GM18858 (cell line): ENCODE measurements around the gene SORBS1.

Experiments
- ATAC-seq: cut with Tn5 transposase; IDR thresholded peaks from one replicate; pipeline ENCODE4 v1.9.1; 2021; ENCODE audit not compliant: unreplicated experiment

Gene SORBS1

GRCh38 chr10:95327367-95327766 lies 233.8 kb downstream of the SORBS1 start:
- no peak for ATAC-seq

GRCh38 chr10:95326396-95326795 lies 234.8 kb downstream of the SORBS1 start:
- ATAC-seq = no peak

- no peak for ATAC-seq
Observed at GRCh38 chr10:95325863-95326262, 235.3 kb downstream of the SORBS1 start.

- no peak for ATAC-seq
Observed at GRCh38 chr10:95324436-95325268, 236.5 kb downstream of the SORBS1 start.

GRCh38 chr10:95321554-95322301 lies 239.4 kb downstream of the SORBS1 start:
- no peak for ATAC-seq

- no peak for ATAC-seq
Observed at GRCh38 chr10:95319239-95319638, 241.9 kb downstream of the SORBS1 start.

- no peak for ATAC-seq
Observed at GRCh38 chr10:95315509-95315908, 245.7 kb downstream of the SORBS1 start.

GRCh38 chr10:95314192-95314918 lies 246.8 kb downstream of the SORBS1 start:
- ATAC-seq = no peak

GRCh38 chr10:95312986-95313495 lies 248.1 kb downstream of the SORBS1 start:
- no peak for ATAC-seq

GRCh38 chr10:95312257-95312656 lies 248.9 kb downstream of the SORBS1 start:
- ATAC-seq = no peak

GRCh38 chr10:95309958-95310357 lies 251.2 kb downstream of the SORBS1 start:
- no peak for ATAC-seq

GRCh38 chr10:95308389-95309302 lies 252.5 kb downstream of the SORBS1 start:
- ATAC-seq = no peak

GRCh38 chr10:95306851-95307250 lies 254.3 kb downstream of the SORBS1 start:
- ATAC-seq = no peak

GRCh38 chr10:95306318-95306650 lies 254.9 kb downstream of the SORBS1 start:
- ATAC-seq = no peak

- no peak for ATAC-seq
Observed at GRCh38 chr10:95305606-95306317, 255.4 kb downstream of the SORBS1 start.

GRCh38 chr10:95304976-95305375 lies 256.2 kb downstream of the SORBS1 start:
- ATAC-seq = no peak

GRCh38 chr10:95304463-95304862 lies 256.7 kb downstream of the SORBS1 start:
- no peak for ATAC-seq

GRCh38 chr10:95303950-95304349 lies 257.2 kb downstream of the SORBS1 start:
- no peak for ATAC-seq

- no peak for ATAC-seq
Observed at GRCh38 chr10:95303535-95303934, 257.6 kb downstream of the SORBS1 start.

- no peak for ATAC-seq
Observed at GRCh38 chr10:95300022-95300539, 261.1 kb downstream of the SORBS1 start.
